Measurements from ENCODE around the gene FIG4.
"Not testable (repeated sequence)": the region's sequence is repeated elsewhere in the genome, so short reads cannot be mapped to it uniquely, and the experiment has no call there.

Gene FIG4

DNA sequence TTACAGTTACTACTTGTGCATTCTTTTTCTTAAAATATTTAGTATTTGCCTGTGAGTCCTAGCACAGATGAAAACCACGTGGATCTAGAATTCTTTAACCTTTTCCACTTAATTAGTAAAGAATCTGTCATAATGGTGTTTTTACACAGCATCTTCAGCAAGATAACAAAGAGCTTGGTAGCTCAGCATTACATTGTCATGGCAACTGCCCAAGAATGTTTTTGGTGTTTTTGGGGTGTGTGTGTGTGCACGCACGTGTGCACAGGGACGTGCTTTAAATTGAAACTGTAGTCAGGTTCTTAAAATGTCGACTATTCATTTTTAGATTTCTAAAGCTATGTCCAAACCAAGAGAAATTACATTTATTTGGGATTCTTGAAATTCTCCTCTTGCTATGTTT is 108.0 kb downstream of the FIG4 start:
- DNase-seq (ENCODE audit: low read depth): no peak

DNA sequence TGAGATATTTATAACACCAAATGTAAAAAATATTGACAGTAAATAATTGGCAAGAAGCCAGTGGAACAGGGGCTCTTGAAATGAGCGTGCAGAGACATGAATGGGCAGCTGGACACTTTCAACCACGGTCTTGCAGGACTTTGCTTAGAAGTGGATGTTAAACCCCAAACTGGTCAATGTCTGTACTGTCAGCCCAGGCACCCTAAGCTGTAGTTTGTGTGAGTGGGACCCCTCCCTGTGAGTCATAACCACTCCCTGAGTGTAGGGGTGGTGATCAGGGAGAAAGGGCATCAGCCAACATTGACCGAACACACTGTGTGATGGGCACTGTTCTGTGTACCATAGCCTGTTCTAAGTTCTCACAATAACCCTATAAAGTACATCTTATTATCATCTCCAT is 108.6 kb downstream of the FIG4 start:
- no peak for DNase-seq (ENCODE audit: low read depth)

DNA sequence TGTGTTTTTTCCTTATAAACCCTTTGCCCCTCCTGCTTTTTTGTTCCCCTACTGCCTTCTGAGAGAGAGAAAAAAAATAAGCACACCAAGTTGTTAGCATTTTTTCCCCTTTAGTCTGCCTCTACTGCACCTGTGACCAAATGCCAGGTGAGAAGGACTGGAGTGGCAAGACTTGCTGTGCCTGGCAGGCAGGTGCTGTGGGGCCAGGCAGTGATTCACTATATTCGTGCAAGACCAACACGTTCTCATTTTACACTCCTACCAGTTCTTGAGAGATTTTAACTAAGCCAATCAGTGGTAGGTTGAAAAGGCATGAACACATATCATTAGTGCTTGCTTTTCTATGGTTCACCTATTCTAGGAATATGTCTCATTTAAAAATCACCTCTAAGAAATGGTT is 109.7 kb downstream of the FIG4 start:
- no peak for DNase-seq (ENCODE audit: low read depth)

DNA sequence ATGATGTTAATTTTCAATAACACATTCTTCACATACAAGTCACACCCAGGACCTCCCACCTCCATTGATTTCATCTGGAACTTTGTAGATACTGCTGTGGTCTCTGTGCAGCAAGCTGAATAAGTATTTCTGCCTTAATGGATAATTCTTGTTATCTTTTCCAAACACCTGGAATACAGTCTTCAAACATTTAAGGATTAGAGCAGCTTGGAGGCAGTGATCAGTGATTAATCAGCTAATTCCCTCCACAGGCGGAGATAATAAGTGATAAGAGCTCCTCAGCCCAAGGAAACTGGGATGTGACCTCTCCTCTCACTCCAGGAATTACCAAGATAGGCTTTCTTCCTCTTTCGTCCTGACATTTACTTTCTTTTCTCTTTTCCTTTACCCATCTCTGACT is 110.7 kb downstream of the FIG4 start:
- DNase-seq (ENCODE audit: low read depth): no peak

DNA sequence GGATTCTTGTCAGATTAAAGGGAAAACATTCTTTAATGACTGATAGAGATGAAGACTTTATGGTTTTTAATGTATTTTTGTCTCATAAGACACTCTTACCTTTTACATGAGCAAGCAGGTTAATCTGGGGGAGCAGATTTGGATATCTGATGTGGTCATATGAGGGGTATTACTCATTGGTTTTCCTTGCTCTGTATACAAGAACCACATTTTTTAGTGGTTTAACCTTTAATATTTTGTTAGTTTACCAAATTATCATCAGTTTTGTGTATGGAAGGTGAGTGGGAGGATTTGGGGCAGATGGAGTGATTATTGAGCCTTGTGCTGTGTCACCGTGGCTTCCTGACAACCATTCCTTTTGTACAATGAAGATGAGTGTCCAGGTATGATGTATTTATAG is 112.9 kb downstream of the FIG4 start:
- no peak for DNase-seq (ENCODE audit: low read depth)

DNA sequence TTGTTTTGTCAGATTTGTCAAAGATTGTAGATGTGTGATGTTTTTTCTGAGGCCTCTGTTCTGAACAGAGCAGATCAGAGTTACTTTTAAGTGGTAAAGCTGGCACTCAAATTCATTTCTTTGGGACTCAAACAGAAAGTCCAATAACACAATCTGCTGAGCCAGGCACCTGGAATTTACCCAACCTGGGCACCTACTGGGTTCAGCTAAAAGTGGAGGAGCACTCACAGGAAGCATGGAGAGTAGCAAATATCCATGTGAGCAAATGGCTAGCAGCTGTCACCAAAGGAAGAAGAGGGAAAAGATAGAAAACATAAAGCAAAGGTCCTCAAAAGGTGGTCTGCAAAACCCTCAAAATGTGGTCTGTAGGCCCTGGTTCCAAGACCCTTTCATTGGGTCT is 116.8 kb downstream of the FIG4 start:
- DNase-seq (ENCODE audit: low read depth): no peak

DNA sequence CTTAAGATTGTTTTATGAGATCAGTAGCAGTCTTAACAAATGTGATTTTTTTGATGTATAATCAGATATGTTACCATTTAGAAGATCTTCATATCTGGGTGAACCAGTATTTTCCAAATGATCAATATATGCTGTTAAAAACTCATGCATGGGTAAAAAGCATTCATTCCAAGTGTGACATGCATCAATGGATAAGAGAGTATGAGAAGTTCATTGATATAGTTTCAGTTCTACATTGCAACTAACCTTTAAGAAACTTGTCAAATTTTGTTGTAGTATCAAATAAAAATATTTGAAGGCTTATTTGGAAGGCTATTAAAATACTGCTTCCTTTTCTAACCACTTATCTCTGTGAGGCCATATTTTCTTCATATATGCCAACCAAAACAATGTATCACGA is 117.7 kb downstream of the FIG4 start:
- no peak for DNase-seq (ENCODE audit: low read depth)

DNA sequence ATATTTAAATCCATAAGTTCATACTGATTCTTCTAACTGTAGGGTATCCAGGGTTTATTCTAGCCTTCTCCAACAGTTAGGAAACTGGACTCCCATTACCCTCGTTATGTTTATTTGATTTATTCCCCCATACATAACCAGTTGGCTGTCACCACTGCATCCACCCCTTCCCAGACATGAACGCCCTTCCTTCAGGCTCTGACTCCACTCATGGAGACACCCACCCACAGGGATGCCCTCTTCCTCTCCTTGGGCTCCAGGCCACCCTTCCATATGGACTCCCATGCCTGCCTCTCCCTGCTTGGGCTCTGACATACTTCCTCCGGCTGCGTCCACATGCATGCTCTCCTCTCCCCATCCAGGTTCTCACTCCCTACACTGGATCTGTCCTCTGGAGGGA is 124.0 kb downstream of the FIG4 start:
- no peak for DNase-seq (ENCODE audit: low read depth)

DNA sequence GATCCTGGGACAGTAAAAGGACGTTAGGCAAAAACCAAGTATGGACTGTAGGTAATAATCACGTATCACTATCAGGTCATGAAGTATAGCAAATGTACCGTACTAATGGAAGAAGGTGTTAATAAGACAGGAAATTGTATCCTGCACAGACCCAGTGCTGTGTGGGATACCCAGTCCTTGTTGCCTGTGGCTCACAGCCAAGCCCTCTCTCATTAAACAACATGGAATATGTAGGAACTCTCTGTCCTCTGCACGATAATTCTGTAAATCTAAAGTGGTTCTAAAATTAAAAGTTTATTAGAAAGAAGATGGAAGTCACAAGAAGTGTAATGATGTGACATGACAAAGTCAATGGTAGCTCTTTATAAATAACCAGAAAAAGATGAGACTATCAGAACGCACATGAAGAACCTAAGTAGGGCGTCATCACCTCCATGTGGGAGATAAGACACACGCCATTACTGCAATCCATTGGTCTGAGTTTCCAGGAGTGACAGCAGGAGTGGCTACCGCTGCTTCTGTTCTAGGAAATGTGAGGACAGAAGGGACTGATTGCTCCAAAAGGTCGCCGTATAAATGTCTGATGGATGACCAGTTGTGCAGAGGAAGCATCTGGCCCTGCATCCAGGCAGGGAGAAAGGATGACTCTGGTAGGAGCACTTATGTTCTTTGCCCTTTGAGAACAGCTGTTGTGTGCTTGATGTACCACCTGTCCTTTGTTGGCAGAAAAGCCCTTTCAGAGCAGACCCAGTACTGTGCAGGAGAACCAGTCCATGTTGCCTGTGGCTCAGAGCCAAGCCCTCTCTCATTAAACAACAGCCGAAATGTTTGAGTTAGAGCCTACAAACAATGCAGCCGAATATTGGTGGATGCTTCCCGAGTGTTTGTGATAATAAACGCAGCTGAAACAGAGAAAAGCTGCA is 125.6 kb downstream of the FIG4 start:
- DNase-seq (ENCODE audit: low read depth): no peak

DNA sequence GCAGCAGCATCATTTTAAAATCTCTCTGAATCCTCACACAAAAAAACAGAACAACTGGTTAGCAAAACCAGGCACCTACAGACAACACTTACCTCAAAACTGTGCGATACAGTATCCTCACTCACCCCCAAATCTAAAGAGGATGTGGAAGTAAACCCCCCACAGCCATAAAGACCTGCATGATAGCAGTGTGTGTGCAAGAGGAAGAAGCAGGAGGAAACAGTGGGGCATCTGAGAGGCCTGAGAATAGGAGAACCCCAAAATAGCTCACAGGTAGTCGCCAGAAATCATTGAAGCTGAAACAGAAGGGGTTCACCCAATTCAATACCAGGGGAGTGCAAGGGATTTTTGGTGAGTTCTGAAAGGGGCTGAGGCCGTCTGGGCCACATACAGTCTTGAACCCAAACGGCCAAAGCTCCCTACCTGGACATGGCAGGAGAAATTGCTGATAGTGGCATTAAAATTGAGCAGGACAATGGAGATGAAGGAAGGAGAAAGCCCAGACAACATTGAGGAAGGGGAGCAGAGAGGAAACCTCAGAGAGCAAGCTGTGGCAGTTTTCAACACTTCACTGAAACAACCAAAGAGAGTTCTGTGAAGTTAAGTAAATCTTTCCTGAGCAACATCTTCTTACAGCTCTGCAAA is 129.7 kb downstream of the FIG4 start:
- no peak for DNase-seq (ENCODE audit: low read depth)

DNA sequence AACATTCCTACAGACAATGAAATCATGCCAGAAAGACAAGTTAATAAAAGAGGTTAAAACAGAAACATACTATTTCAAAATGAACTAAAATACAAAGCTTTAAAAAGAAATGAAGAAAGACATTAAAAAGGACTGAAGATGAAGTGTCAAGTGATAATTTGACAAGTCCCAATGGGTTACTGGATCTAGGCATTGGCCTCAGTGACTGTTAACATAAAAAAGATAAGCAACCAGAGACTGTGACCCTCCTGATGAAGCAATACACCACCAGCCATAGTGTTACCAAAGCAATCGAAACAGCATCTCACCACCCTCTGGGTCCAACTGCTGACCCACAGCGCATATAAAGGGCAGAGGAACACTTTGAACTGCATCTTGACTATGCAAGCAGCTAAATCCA is 130.3 kb downstream of the FIG4 start:
- no peak for DNase-seq (ENCODE audit: low read depth)

DNA sequence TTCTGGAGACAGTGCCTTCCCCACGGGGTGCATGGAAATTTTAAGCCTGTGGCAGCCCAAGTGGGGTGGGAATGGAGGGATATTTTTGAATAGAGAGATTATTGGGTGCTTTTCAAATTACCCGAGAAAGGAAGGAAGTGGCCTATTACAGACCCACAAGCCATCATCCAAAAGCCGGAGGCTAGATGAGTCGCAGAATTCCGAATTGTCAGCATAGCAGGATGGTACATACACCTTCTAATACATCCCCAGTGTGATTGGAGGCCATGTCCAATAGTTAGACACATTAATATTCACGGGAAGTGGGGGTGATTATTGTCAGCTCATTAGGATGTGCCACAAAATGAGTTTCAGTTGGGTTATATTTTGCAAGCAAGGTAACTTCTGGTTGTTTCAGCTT is 133.0 kb downstream of the FIG4 start:
- no peak for DNase-seq (ENCODE audit: low read depth)

DNA sequence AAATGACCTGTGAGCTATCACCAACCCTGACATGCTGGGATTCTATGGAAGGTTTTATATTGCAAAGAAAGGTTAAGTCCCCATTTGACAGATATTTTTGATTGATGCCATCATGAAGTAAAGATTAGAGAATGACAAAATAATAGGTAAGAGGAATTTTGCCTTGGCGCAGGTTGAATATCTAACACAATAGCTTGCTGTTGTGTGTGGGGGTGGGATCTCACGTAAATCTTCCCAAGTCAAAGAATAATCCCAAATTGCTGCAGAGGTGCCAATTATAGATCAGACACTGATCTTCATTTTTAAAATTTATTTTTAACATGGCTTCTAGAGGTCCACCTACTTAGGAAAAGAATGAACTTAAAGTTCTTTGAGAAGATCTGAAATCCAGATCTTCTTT is 135.5 kb downstream of the FIG4 start:
- no peak for DNase-seq (ENCODE audit: low read depth)

DNA sequence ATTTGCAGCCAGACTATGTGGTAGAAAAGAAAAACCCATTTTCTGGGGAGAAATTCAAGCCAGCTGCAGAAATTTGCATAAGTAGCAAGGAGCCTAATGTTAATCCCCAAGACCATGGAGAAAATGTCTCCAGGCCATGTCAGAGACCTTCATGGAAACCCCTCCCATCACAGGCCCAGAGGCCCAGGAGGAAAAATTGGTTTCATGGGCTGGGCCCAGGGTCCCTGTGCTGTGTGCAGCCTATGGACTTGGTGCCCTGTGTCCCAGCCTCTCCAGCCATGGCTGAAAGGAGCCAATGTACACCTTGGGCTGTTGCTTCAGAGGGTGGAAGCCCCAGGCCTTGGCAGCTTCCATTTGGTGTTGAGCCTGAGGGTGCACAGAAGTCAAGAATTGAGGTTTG is 140.3 kb downstream of the FIG4 start:
- not testable (repeated sequence) for DNase-seq (ENCODE audit: low read depth)

DNA sequence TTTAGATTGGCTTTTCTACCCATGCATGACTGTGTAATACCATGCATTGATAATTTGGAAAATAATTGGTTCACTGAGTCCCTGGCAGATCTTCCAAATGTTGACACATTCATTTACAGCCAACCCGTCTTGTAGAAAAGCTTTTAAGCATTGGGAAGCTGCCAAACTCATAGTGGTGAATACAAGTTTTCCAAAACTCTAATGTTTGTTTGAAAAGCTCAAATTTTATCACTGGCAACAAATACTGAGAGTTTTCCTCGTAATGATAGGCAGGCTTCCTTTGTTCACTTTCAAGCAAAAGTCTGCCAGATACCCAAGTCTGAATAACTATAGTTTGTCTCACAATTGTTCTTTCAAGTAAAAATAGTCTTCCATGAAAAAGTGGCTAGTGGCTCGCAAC is 143.0 kb downstream of the FIG4 start:
- no peak for DNase-seq (ENCODE audit: low read depth)

DNA sequence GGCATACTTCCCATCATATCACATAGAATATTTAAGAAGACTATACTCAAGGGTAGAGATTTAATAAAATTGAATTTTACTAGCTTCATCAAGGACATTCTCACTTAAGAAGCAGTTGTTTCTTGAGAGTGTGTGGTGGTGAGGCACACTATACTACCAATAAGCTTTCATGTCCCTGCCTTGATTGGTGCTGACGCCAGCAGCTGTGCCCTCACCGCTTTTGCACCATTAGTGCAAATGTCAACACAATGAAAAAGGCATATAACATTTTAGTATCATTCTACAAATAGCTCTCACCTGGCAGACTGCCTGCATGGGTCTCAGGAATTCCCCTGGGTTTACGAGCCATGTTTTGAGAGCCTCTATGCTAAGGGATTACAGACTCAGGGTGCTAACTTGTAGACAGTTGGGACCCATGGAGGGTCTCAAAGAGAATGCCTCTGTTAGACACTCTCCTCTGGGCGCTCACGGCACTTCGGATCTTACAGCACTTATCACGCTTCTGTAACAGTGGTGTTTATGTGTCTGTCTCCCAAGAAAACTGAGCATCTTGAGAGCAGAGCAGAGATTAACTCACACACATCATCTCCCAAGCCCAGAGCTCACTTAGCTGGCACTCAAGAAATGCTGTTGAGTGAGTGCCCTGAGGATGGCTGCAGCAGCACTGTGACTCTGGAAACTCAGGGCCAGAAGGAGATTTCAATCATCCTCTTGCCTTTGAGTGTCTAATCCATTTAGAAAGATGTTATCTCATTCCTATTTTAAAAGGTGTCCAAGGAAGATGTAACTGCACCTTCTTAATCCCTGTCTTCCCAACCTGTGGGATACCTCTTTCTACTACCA is 143.7 kb downstream of the FIG4 start:
- no peak for DNase-seq (ENCODE audit: low read depth)

DNA sequence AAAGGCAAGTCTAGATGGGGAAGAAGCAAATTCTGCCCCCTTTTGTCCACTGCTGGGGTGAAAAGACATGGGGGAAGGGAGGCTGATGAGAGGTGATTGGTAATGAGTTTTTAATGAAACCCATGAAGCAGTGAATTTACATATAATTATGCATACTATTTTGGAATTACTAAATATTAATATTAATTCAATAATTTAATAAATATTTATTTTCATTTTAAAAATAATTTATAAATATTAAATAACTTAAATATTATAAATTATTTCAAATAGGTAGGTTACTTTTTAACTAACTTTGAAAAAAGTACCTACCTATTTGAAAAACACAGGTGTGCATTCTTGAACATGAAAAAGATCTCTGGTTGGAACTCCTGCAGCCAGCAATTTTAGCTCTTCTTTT is 148.9 kb downstream of the FIG4 start:
- DNase-seq (ENCODE audit: low read depth): no peak

DNA sequence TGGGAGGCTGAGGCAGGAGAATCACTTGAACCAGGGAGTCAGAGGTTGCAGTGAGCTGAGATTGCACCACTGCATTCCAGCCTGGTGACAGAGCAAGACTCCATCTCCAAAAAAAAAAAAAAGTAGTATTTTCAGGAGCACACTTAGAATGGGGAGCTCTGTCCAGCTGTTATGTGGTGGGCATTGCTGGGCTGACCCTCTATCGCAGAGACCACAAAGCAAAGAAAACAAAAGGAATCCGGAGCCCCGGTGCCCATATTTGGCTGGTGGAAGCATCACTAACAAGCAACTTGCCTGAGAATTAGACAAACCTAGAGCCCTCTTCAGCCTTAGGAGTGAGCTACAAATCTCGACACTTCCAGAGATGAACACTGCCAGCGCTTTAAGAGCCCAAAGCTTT is 149.7 kb downstream of the FIG4 start:
- DNase-seq (ENCODE audit: low read depth): no peak

DNA sequence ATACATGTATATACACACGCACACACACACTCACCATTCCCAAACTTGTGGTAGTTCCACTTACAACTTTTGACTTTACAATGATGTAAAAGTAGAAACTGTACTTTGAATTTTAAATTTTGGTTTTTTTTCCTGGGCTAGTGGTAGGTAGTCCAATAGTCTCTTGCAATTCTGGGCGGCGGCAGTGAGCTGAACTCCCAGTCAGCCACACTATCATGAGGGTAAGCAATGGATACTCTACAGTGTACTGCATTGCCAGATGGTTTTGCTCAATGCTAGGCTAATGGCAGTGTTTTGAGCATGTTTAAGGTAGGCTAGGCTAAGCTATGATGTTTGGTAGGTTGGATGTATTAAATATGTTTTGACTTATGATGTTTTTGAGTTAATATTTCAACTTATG is 150.8 kb downstream of the FIG4 start:
- no peak for DNase-seq (ENCODE audit: low read depth)

DNA sequence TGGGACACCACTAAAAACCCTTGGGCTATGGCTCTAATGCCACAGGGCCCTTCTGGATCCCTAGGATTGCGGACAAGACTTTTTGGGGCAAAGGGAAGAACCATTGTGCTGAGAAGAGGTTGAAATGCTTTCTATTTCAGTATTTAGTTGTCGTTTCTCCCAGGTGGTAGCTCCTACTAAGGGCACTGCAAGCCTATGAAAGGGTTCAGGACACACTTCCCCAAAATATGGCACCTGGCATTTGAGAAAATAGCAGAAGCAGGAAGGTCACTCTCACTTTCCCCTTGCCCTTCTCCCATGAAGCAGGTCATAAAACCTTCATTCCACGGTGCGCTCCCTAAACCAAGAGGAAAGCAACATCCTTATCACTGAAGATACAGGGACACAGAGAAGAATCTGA is 161.6 kb downstream of the FIG4 start:
- no peak for DNase-seq (ENCODE audit: low read depth)

DNA sequence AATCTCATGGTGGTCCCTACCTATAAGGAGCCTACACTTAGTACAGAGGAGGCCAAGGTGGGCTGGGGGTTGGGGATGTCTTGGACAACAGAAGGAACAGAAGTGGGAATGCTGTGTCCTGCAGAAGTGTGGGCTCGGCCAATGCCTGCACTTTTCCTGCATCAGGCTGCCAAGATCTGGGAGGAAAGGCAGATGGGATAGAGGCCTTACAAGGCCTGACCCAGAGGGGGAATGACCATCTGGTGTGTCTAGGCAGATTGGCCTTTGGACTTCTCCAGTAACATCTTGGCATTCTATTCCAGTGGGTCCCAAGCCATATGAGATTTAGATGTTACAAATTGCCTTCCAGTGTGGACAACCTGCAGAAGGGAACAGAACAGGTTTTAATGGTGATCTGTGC is 162.3 kb downstream of the FIG4 start:
- no peak for DNase-seq (ENCODE audit: low read depth)

DNA sequence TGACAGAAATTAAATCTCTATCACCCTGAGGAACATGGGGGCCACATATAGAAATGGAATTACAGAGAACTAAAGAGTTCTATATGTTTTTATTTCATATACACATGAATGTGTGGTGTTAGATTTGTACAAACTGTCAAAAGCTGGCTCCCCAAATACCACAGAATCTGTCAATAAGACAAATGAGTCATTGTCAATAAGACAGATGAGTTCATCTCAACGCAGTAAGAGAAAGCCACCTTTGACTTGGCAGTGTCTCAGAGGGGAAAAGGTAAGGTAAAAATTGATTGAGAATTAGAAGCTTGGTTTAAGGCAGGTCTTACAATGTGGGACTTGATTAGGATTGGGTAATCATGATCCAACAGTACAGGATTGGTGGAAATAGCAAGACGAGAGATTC is 162.9 kb downstream of the FIG4 start:
- DNase-seq (ENCODE audit: low read depth): no peak

Data from GM04503 (cell line).